Breast epithelium (tissue), 3 donors: ENCODE data around the gene ADRA2B.

Experiments used
- CTCF ChIP-seq, 3 donors: fragments of 450-650 bp; IDR thresholded peaks; one replicate each; pipeline ENCODE4 v1.5.1; 2016 to 2017; ENCODE audit warnings: antibody characterized with exemption in 3 of 3, mild to moderate bottlenecking in 3 of 3, moderate library complexity in 3 of 3
- POLR2A ChIP-seq: fragments of 450-650 bp; IDR thresholded peaks from one replicate; pipeline ENCODE4 v1.6.1; 2016; ENCODE audit warnings: antibody characterized with exemption, mild to moderate bottlenecking, moderate library complexity
- POLR2AphosphoS5 ChIP-seq, 3 donors: sonication (generic); formaldehyde crosslinking; IDR thresholded peaks; one replicate each; pipeline ENCODE4 v1.6.1; 2017; ENCODE audit warnings: antibody characterized with exemption in 3 of 3

DNA sequence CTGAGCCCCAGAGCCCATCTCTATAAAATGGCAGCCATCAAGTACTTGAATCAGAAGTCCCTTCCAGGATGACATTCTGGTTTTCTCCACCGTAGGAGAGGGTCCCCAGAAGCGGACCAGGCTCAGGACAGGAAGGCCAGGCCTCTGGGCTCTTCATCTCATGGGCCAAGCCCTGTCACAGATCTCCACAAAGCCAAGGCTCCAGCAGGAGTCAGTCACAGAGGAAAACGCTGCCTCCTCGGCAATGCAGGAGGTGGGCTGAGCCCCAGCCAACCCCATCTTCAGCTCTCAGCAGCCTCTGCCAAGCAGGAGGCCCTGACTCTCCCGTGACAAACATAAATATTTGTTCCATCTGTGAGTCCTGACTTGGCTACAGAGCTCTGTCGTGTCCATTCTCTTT is 42.2 kb downstream of the ADRA2B start:
- TF ChIP-seq CTCF (IDR thresholded peaks at IDR 0.05) (no peak), POLR2AphosphoS5 (IDR thresholded peaks at IDR 0.05) (no peak), POLR2A (no peak)
